GM15510 (cell line): Measurements from ENCODE around the gene CRYGB.

ENCODE experiments used
- POLR2A ChIP-seq: IDR thresholded peaks from 3 replicates; pipeline ENCODE4 v1.6.1; 2011; ENCODE audit warnings: borderline replicate concordance; ENCODE audit not compliant: insufficient read length; ENCODE audit errors: extremely low read depth

The CRYGB gene

DNA sequence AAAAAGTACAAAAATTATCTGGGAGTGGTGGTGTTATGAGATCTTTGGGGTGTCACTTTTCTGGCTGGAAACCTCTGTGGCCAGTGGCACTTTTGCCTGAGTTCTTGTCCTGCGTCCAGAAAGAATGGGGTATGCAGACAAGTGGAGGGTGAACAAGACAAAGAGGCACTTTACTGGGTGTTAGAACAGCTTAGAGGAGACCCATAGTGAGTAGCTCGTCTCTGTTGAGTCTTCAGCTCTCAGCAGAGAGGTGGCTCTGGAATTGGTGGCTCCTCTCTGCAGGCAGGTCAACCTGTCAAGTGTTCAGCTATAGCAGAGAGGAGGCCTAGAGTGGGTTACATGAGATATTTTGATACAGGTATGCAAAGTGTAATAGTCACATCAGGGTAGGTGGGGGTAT lies 47.7 kb downstream of the CRYGB start:
- TF ChIP-seq POLR2A = no peak

DNA sequence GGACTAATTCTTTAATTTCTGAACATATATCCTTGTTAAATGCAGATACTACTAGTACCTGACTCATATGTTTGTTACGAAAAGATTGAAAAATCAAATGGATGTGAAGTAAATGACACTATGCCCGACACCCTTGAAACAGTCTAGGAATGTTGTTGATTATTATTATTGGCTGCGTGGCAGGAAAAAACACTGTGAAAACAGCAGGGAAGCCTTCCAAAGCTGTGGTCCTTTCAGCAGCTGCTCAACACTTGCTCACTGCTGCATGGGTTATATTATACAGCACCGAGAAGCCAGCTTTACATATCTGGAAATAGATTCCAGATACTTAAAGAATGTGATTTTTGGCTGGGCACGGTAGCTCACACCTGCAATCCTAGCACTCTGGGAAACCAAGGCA lies 48.2 kb downstream of the CRYGB start:
- TF ChIP-seq POLR2A = no peak

GRCh38 chr2:208097313-208097712 lies 48.6 kb downstream of the CRYGB start:
- no peak for TF ChIP-seq POLR2A

DNA sequence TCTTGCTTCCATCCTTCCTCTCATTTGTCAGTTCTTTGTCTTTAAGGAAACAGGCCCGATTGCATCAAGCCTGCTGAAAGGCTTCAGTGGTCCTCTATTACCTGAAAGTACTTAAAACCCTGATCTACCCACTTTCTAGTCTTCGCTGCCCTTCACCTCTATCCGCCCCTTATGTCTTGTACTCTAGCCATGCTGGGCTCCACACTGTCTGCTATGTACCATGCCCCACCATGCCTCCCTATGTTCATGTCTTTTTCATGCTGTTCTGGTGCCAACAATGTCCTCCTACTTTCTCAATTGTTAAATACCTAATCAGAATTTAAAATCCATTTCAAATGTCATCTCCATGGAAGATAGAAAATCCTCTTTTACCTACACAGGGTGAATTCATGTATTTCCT lies 49.9 kb downstream of the CRYGB start:
- no peak for TF ChIP-seq POLR2A

DNA sequence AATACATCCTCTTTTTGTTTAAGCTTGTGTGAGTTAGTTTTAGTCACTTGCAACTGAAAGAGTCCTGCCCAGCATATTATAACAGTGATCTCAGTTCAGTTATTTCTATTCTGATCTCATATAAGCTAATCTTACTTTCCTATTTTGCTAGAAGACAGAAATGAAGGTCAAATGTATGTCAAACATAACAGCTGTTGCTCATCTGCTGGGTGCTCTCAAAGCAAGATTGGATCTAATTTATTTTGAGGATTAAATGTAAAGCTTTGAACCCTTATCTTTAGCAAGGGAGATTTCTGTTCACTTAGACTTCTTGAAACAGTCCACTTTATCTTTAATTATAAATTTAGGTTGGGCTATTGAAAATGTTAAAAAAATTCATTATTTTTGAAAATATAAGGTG lies 52.8 kb downstream of the CRYGB start:
- no peak for TF ChIP-seq POLR2A
